ENCODE results near the gene COG7.
"Not testable (repeated sequence)": the region's sequence is repeated elsewhere in the genome, so short reads cannot be mapped to it uniquely, and the experiment has no call there.

Gene COG7

GRCh38 chr16:23403547-23403946 lies 49.4 kb downstream of the COG7 start:
- FAIRE-seq = no peak
- TF ChIP-seq CTCF (IDR thresholded peaks at IDR 0.05; ENCODE audit: insufficient read depth, missing control alignments) = no peak
- no peak for DNase-seq (ENCODE audit: insufficient read length, low spot score)

GRCh38 chr16:23402100-23402499 lies 50.9 kb downstream of the COG7 start:
- no peak for DNase-seq (ENCODE audit: insufficient read length, low spot score)
- no peak for FAIRE-seq
- TF ChIP-seq CTCF (IDR thresholded peaks at IDR 0.05; ENCODE audit: insufficient read depth, missing control alignments) = no peak

GRCh38 chr16:23401139-23401538 lies 51.9 kb downstream of the COG7 start:
- FAIRE-seq (no peak), DNase-seq (ENCODE audit: insufficient read length, low spot score) (no peak)
- no peak for TF ChIP-seq CTCF (IDR thresholded peaks at IDR 0.05; ENCODE audit: insufficient read depth, missing control alignments)

GRCh38 chr16:23400447-23400846 lies 52.5 kb downstream of the COG7 start:
- not testable (repeated sequence) for FAIRE-seq; DNase-seq (ENCODE audit: insufficient read length, low spot score)

- TF ChIP-seq CTCF (IDR thresholded peaks at IDR 0.05; ENCODE audit: insufficient read depth, missing control alignments) = no peak
- DNase-seq (ENCODE audit: insufficient read length, low spot score) = no peak
- FAIRE-seq = no peak
Measured at GRCh38 chr16:23398987-23399805, 53.8 kb downstream of the COG7 start.

- no peak for TF ChIP-seq CTCF (IDR thresholded peaks at IDR 0.05; ENCODE audit: insufficient read depth, missing control alignments)
- DNase-seq (ENCODE audit: insufficient read length, low spot score) = no peak
- no peak for FAIRE-seq
Measured at GRCh38 chr16:23397464-23397863, 55.5 kb downstream of the COG7 start.

- DNase-seq (ENCODE audit: insufficient read length, low spot score) (no peak), FAIRE-seq (no peak)
- TF ChIP-seq CTCF (IDR thresholded peaks at IDR 0.05; ENCODE audit: insufficient read depth, missing control alignments) = no peak
Measured at GRCh38 chr16:23395732-23396131, 57.3 kb downstream of the COG7 start.

Measured in D721Med (cell line).